GM23248 (cell line): ENCODE results near the gene EHMT1.

Experiments used
- EZH2 ChIP-seq: fragments of 200-600 bp; sonication (generic); IDR thresholded peaks from 2 replicates; pipeline ENCODE4 v1.6.1; 2018; ENCODE audit warnings: antibody characterized with exemption, mild to moderate bottlenecking; ENCODE audit not compliant: insufficient read depth, poor library complexity, severe bottlenecking
- EZH2phosphoT487 ChIP-seq: fragments of 200-600 bp; sonication (generic); IDR thresholded peaks from 2 replicates; pipeline ENCODE4 v1.6.1; 2018; ENCODE audit warnings: antibody characterized with exemption, moderate library complexity, mild to moderate bottlenecking, low read depth; ENCODE audit not compliant: insufficient read depth

DNA sequence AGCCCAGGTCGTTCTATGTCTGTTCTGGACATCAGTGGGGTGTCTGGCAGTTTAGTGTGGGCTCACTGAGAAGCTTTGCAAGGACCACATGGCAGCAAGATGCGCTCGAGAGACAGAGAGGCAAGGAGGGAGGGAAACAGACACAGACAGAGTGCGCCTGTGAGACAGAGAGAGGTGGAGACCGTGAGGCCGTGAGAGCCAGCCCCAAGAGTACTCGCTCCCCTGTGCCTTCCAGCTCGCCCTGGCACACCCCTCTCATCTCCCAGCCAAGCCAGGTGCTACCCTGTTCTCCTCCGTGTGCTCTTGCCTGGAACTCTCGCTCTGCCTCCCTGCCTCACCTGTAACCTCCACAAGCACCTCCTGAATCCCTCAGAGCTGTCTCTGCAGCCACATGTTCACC, 106.8 kb downstream of the EHMT1 start:
- no peak for TF ChIP-seq EZH2
- no peak for TF ChIP-seq EZH2phosphoT487
